Measurements from ENCODE around the gene AIFM2.

DNA sequence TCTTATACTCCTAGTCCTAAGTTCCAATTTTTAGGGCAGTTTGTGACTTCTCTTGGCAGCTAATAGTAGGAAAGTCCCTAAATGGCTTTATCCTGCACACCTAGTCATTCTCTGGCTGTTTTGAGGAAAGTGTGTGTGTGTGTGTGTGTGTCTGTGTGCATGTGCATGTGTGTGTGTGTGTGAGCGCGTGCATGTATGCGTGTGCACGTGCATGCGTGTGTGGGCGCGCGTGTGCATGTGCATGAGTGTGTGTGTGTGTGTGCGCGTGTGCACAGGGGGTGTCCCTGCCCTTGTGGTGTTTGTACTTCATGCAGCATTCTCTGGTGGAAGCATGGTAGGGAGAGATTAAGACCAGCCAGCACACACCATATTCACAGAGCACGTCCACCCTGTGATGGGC lies 61.8 kb downstream of the AIFM2 start:
- no peak for TF ChIP-seq ZNF670 (tag by site-specific recombination; IDR thresholded peaks at IDR 0.05; ENCODE audit: low read depth)
- TF ChIP-seq, protein P1, sequence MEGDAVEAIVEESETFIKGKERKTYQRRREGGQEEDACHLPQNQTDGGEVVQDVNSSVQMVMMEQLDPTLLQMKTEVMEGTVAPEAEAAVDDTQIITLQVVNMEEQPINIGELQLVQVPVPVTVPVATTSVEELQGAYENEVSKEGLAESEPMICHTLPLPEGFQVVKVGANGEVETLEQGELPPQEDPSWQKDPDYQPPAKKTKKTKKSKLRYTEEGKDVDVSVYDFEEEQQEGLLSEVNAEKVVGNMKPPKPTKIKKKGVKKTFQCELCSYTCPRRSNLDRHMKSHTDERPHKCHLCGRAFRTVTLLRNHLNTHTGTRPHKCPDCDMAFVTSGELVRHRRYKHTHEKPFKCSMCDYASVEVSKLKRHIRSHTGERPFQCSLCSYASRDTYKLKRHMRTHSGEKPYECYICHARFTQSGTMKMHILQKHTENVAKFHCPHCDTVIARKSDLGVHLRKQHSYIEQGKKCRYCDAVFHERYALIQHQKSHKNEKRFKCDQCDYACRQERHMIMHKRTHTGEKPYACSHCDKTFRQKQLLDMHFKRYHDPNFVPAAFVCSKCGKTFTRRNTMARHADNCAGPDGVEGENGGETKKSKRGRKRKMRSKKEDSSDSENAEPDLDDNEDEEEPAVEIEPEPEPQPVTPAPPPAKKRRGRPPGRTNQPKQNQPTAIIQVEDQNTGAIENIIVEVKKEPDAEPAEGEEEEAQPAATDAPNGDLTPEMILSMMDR (tag by site-specific recombination; IDR thresholded peaks at IDR 0.05): no peak
- TF ChIP-seq ZNF169 (tag by site-specific recombination; IDR thresholded peaks at IDR 0.05): no peak
- no peak for TF ChIP-seq TCF7L2 (IDR thresholded peaks at IDR 0.05; ENCODE audit: borderline replicate concordance, low read depth, low read length)
- TF ChIP-seq SALL2 (tag by site-specific recombination; IDR thresholded peaks at IDR 0.05; ENCODE audit: borderline replicate concordance): no peak
- TF ChIP-seq ZIC2 (tag by site-specific recombination; IDR thresholded peaks at IDR 0.05): no peak
- no peak for TF ChIP-seq ZNF132 (tag by site-specific recombination; IDR thresholded peaks at IDR 0.05; ENCODE audit: borderline replicate concordance)
- TF ChIP-seq BCL11A (tag by site-specific recombination; IDR thresholded peaks at IDR 0.05; ENCODE audit: low read depth): no peak
- no peak for TF ChIP-seq ZNF600 (tag by site-specific recombination; IDR thresholded peaks at IDR 0.05)
- no peak for TF ChIP-seq SP7 (tag by site-specific recombination; IDR thresholded peaks at IDR 0.05)
- TF ChIP-seq, protein P2, sequence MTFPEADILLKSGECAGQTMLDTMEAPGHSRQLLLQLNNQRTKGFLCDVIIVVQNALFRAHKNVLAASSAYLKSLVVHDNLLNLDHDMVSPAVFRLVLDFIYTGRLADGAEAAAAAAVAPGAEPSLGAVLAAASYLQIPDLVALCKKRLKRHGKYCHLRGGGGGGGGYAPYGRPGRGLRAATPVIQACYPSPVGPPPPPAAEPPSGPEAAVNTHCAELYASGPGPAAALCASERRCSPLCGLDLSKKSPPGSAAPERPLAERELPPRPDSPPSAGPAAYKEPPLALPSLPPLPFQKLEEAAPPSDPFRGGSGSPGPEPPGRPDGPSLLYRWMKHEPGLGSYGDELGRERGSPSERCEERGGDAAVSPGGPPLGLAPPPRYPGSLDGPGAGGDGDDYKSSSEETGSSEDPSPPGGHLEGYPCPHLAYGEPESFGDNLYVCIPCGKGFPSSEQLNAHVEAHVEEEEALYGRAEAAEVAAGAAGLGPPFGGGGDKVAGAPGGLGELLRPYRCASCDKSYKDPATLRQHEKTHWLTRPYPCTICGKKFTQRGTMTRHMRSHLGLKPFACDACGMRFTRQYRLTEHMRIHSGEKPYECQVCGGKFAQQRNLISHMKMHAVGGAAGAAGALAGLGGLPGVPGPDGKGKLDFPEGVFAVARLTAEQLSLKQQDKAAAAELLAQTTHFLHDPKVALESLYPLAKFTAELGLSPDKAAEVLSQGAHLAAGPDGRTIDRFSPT (tag by site-specific recombination; IDR thresholded peaks at IDR 0.05): no peak
- TF ChIP-seq, protein P3, sequence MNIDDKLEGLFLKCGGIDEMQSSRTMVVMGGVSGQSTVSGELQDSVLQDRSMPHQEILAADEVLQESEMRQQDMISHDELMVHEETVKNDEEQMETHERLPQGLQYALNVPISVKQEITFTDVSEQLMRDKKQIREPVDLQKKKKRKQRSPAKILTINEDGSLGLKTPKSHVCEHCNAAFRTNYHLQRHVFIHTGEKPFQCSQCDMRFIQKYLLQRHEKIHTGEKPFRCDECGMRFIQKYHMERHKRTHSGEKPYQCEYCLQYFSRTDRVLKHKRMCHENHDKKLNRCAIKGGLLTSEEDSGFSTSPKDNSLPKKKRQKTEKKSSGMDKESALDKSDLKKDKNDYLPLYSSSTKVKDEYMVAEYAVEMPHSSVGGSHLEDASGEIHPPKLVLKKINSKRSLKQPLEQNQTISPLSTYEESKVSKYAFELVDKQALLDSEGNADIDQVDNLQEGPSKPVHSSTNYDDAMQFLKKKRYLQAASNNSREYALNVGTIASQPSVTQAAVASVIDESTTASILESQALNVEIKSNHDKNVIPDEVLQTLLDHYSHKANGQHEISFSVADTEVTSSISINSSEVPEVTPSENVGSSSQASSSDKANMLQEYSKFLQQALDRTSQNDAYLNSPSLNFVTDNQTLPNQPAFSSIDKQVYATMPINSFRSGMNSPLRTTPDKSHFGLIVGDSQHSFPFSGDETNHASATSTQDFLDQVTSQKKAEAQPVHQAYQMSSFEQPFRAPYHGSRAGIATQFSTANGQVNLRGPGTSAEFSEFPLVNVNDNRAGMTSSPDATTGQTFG (tag by site-specific recombination; IDR thresholded peaks at IDR 0.05; ENCODE audit: borderline replicate concordance): no peak
- TF ChIP-seq, protein P4, sequence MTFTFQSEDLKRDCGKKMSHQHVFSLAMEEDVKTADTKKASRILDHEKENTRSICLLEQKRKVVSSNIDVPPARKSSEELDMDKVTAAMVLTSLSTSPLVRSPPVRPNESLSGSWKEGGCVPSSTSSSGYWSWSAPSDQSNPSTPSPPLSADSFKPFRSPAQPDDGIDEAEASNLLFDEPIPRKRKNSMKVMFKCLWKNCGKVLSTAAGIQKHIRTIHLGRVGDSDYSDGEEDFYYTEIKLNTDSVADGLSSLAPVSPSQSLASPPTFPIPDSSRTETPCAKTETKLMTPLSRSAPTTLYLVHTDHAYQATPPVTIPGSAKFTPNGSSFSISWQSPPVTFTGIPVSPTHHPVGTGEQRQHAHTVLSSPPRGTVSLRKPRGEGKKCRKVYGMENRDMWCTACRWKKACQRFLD (tag by site-specific recombination; IDR thresholded peaks at IDR 0.05): no peak
